Endodermal cell (in vitro differentiated cells): Measurements from ENCODE around the gene MTUS2. TPM values are rescaled to one million over a fixed set of nuclear protein-coding genes. Genes with fewer than 3 reads are reported as not detected.

Experiments used
- DNase-seq: peaks from one replicate; pipeline ENCODE4 v3.0.0-alpha.2; 2017
- H3K27ac ChIP-seq: 2 replicates; pipeline ENCODE4 v1.5.1; 2013; ENCODE audit warnings: mild to moderate bottlenecking, low read depth, low read length, moderate library complexity
- H3K27me3 ChIP-seq: 2 replicates; pipeline ENCODE4 v1.6.1; 2013; ENCODE audit warnings: mild to moderate bottlenecking, low read length, moderate library complexity; ENCODE audit not compliant: insufficient read depth, control insufficient read depth, poor library complexity, severe bottlenecking
- H3K36me3 ChIP-seq: 2 replicates; pipeline ENCODE4 v1.7.0; 2013; ENCODE audit warnings: mild to moderate bottlenecking, low read length, moderate library complexity; ENCODE audit not compliant: control insufficient read depth, insufficient read depth
- H3K4me1 ChIP-seq: one replicate; pipeline ENCODE4 v1.7.0; 2013; ENCODE audit warnings: low read length; ENCODE audit not compliant: control insufficient read depth, insufficient read depth
- H3K4me3 ChIP-seq: 2 replicates; pipeline ENCODE4 v1.5.1; 2013; ENCODE audit warnings: mild to moderate bottlenecking, low read length, moderate library complexity
- H3K9ac ChIP-seq: 2 replicates; pipeline ENCODE4 v1.6.1; 2013; ENCODE audit warnings: mild to moderate bottlenecking, low read length, moderate library complexity; ENCODE audit not compliant: poor library complexity, severe bottlenecking; ENCODE audit errors: extremely low read depth
- H3K9me3 ChIP-seq: 2 replicates; pipeline ENCODE4 v1.6.1; 2013; ENCODE audit warnings: mild to moderate bottlenecking, low read length, moderate library complexity; ENCODE audit not compliant: control insufficient read depth
- H3K27ac Mint-ChIP-seq: 2 replicates; pipeline ENCODE4 v1.8.0; 2020; ENCODE audit warnings: mixed read lengths
- H3K27me3 Mint-ChIP-seq: 2 replicates; pipeline ENCODE4 v1.8.0; 2021; ENCODE audit warnings: mild to moderate bottlenecking, mixed read lengths; ENCODE audit not compliant: insufficient read depth
- H3K36me3 Mint-ChIP-seq: 2 replicates; pipeline ENCODE4 v1.8.0; 2020; ENCODE audit warnings: low read depth, mixed read lengths
- H3K4me1 Mint-ChIP-seq: 2 replicates; pipeline ENCODE4 v1.8.0; 2020; ENCODE audit warnings: mixed read lengths
- H3K4me3 Mint-ChIP-seq: 2 replicates; pipeline ENCODE4 v1.8.0; 2020; ENCODE audit warnings: mild to moderate bottlenecking, moderate library complexity, mixed read lengths
- H3K9me3 Mint-ChIP-seq: 2 replicates; pipeline ENCODE4 v1.8.0; 2020; ENCODE audit warnings: mild to moderate bottlenecking, mixed read lengths
- WGBS, 2 experiments: methylation state at CpG; one replicate each; pipeline versions ENCODE4 v1.1.5 to v1.1.7; 2013; ENCODE audit warnings: missing lambda C conversion rate in 2 of 2, mixed read lengths in 1 of 2; ENCODE audit not compliant: insufficient coverage in 1 of 2, insufficient read length in 1 of 2; 5-methylcytosine and 5-hydroxymethylcytosine counted together
- total RNA-seq, 2 donors: library from RNA; stranded (reverse); fragmentation: NEBNext Ultra II Directional in 1 of 2; extraction: Animal tissue kit (Norgen Biotek cat#: 25700) in 1 of 2; gene quantifications; 2 replicates in 1 of 2; 3 replicates in 1 of 2; pipeline ENCODE4 v1.2.1, GENCODE V29; 2021
- TF ChIP-seq, protein P1 (sequence below): fragments of 200-600 bp; sonication (generic); conservative IDR thresholded peaks from 2 replicates; pipeline ENCODE4 v1.5.0; 2021; ENCODE audit warnings: antibody characterized with exemption, mild to moderate bottlenecking

MTUS2 gene
- total RNA-seq, 2 donors from 2014 or later: 1.2 to 1.3 TPM

DNA sequence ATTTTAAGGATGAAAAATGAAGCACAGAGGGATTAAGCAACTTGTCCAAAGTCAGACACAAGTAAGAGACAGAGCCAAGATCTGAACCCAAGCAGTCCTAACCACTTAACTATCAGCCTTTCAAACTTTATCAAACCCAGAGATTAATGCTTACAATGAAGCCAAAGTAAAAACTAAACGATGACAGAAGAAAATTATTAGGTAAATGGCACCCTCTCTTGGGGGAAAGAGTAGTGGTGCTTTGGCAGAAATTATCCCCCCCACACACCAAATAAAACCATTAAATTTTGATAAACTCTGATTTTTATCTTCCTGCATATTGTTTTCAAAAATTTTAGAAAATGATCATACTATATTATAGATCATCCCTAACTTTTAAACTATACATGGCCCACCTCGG, 446.1 kb downstream of the MTUS2 start:
- Mint-ChIP-seq H3K27ac (no peak overlapping the region), H3K4me3 (no peak overlapping the region), H3K36me3 (no peaks in the 10 kb centered on the region), H3K27me3 (no peaks in the 10 kb centered on the region), H3K4me1 (no peaks in the 10 kb centered on the region), H3K9me3 (peaks cover 26% of the 10 kb centered on the region)
- no peak for DNase-seq
- TF ChIP-seq, protein P1, sequence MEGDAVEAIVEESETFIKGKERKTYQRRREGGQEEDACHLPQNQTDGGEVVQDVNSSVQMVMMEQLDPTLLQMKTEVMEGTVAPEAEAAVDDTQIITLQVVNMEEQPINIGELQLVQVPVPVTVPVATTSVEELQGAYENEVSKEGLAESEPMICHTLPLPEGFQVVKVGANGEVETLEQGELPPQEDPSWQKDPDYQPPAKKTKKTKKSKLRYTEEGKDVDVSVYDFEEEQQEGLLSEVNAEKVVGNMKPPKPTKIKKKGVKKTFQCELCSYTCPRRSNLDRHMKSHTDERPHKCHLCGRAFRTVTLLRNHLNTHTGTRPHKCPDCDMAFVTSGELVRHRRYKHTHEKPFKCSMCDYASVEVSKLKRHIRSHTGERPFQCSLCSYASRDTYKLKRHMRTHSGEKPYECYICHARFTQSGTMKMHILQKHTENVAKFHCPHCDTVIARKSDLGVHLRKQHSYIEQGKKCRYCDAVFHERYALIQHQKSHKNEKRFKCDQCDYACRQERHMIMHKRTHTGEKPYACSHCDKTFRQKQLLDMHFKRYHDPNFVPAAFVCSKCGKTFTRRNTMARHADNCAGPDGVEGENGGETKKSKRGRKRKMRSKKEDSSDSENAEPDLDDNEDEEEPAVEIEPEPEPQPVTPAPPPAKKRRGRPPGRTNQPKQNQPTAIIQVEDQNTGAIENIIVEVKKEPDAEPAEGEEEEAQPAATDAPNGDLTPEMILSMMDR: peak; percentile 40
- no peak overlapping the region for H3K27ac ChIP-seq
- peaks cover 59% of the 10 kb centered on the region for H3K9me3 ChIP-seq
- H3K9ac ChIP-seq: no peak overlapping the region
- H3K27me3 ChIP-seq: no peaks in the 10 kb centered on the region
- H3K4me1 ChIP-seq: no peaks in the 10 kb centered on the region
- no peak overlapping the region for H3K4me3 ChIP-seq
- no peaks in the 10 kb centered on the region for H3K36me3 ChIP-seq
- WGBS, 2 experiments: 85% methylated on average over 1 of the region's 2 CpGs; no CpG with 5 or more reads in 1 of the 2 experiments

DNA sequence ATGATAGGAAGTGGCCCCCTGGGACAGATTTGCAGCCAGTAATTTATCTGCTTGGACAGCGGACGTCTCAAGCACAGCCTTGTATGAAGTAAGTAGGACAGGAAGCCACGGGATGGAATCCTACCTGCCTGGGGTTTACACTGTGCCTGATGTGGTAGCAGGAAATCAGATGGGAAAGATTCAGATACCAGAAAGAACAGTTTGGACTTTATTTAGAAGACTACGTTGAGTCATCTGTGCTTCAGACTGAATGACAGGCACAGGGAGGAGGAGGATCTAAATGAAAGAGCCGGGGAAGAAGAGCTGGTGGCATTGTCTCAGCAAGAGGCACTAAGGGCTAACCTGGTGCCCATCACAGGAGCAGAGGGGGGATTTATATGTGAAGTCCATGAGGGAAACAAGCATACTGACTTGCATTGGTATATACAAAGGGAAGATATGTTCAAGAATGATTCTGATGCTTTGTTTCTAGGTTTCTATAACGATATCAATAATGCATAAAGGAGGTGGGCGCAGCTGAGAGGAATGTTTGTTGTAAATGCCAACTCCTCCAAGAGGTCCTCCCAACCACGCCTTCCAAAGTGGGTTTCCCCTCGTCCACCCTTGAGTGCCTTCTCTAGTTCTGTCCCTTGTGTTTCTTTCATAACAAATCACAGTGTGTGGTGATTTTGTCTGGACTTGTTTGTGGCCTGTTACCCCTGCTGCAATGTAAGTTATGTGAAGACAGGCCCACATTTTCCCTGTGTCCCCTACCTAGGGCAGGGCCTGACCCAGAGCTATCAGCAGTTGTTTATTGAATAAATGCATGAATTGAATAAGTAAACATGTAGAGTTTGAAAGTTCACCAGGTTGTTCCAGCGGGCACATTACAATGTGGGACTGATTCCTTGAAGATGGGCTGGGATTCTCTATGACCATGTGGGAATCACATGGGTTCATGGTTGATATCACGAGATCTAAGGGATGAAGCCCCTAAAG, 446.9 kb downstream of the MTUS2 start:
- H3K4me3 ChIP-seq: no peak overlapping the region
- WGBS, 2 experiments: 78 to 79% methylated on average over 6 to 11 of the region's 11 CpGs
- Mint-ChIP-seq H3K27me3 (no peaks in the 10 kb centered on the region), H3K36me3 (no peaks in the 10 kb centered on the region), H3K27ac (no peak overlapping the region), H3K4me3 (no peak overlapping the region), H3K9me3 (peaks cover 26% of the 10 kb centered on the region), H3K4me1 (no peaks in the 10 kb centered on the region)
- TF ChIP-seq, protein P1: no peak
- no peaks in the 10 kb centered on the region for H3K36me3 ChIP-seq
- no peak overlapping the region for H3K9ac ChIP-seq
- no peaks in the 10 kb centered on the region for H3K4me1 ChIP-seq
- no peak overlapping the region for H3K27ac ChIP-seq
- H3K27me3 ChIP-seq: no peaks in the 10 kb centered on the region
- DNase-seq: no peak
- H3K9me3 ChIP-seq: peaks cover 62% of the 10 kb centered on the region

DNA sequence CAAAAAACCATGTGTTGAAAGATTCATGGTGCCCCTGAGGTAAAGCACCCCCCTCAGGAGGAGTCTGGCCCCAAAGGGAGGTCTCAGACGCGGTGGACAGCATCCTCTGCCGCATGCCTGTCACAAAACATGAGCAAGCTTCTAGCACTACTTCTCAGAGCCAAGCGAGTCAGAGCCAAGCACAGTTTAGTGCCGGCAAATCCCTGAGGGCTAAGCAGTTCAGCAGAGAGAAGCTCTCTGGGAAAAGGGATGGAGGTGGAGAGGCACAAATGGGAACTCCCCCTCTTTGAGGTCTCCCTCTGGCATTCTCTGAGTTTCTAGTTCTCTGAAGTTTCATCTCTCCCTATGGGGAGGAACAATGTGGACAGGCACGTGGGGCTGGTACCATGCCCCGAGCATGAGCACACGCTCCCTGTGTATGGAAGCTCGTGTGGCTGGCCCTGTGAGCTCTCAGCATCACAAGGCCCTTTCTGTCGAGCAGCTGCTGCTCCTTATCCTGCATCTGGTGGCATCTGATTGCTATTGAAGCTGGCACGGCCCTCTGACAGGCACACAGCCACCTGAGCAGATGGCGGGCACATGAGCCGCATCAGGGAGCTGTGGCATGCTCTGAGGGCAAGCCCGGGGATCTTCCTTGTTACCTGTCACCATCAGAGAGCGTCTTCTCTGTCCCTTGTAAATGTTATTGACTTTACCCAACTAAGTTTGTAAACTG, 450.3 kb downstream of the MTUS2 start:
- no peak overlapping the region for H3K4me3 ChIP-seq
- H3K4me1 ChIP-seq: no peaks in the 10 kb centered on the region
- no peak overlapping the region for H3K27ac ChIP-seq
- Mint-ChIP-seq H3K27ac (no peak overlapping the region), H3K36me3 (no peaks in the 10 kb centered on the region), H3K9me3 (peaks cover 3% of the 10 kb centered on the region), H3K4me1 (no peaks in the 10 kb centered on the region), H3K27me3 (no peaks in the 10 kb centered on the region), H3K4me3 (no peak overlapping the region)
- TF ChIP-seq, protein P1: no peak
- WGBS, 2 experiments: 78% methylated on average over 7 to 15 of the region's 15 CpGs
- H3K9ac ChIP-seq: no peak overlapping the region
- no peaks in the 10 kb centered on the region for H3K27me3 ChIP-seq
- peaks cover 40% of the 10 kb centered on the region for H3K9me3 ChIP-seq
- no peaks in the 10 kb centered on the region for H3K36me3 ChIP-seq
- DNase-seq: no peak
